Psoas muscle (tissue), 8 donors: ENCODE data around the gene GAREM2. TPM values are rescaled to one million over a fixed set of nuclear protein-coding genes. Genes with fewer than 3 reads are reported as not detected.

ENCODE experiments used
- ATAC-seq, 4 donors: fragments of 200-7000 bp; cut with Tn5 transposase; one replicate each; pipeline ENCODE4 v1.9.1; 2020; ENCODE audit warnings: moderate library complexity in 3 of 4, mild to moderate bottlenecking in 2 of 4
- DNase-seq, 2 donors: peaks; one replicate each; pipeline ENCODE4 v3.0.0-alpha.2; 2020
- H3K27ac ChIP-seq: fragments of 200-600 bp; one replicate; pipeline ENCODE4 v1.8.0; 2022
- H3K27me3 ChIP-seq, 3 donors: fragments of 200-600 bp in 1 of 3; one replicate each; pipeline versions ENCODE4 v1.6.1 to v1.8.0; 2013 to 2022; ENCODE audit warnings: low read length in 2 of 3, mild to moderate bottlenecking in 2 of 3, moderate library complexity in 1 of 3; ENCODE audit not compliant: insufficient read depth in 3 of 3
- H3K36me3 ChIP-seq, 2 donors: fragments of 200-600 bp in 1 of 2; one replicate each; pipeline versions ENCODE4 v1.6.1 to v1.8.0; 2013 to 2022; ENCODE audit warnings: low read depth in 1 of 2, mild to moderate bottlenecking in 1 of 2, moderate library complexity in 1 of 2; ENCODE audit not compliant: insufficient read depth in 1 of 2
- H3K4me1 ChIP-seq: fragments of 200-600 bp; one replicate; pipeline ENCODE4 v1.8.0; 2022
- H3K4me3 ChIP-seq: fragments of 200-600 bp; one replicate; pipeline ENCODE4 v1.8.0; 2022; ENCODE audit warnings: mild to moderate bottlenecking
- H3K9me3 ChIP-seq: fragments of 200-600 bp; one replicate; pipeline ENCODE4 v1.8.0; 2022
- CTCF ChIP-seq: fragments of 200-600 bp; IDR thresholded peaks from one replicate; pipeline ENCODE4 v1.8.0; 2022; ENCODE audit warnings: antibody characterized with exemption
- WGBS, 3 donors: extraction: QIAGEN DNeasy Blood & Tissue Kit; methylation state at CpG; one replicate each; pipeline versions ENCODE4 v1.1.6 to v1.1.7; 2013; 5-methylcytosine and 5-hydroxymethylcytosine counted together
- intact Hi-C, 2 donors: fragments of 100-400 bp; cut with DNase I; formaldehyde crosslinking; loops; one replicate each; pipeline versions ENCODE4 v1.11.0 to v1.14.2; 2022
- polyA plus RNA-seq, 3 donors: library from polyadenylated mRNA; stranded (reverse); fragments of 200-250 nt; gene quantifications; one replicate each; pipeline ENCODE4 v1.2.3, GENCODE V29; 2013
- total RNA-seq, 4 donors: library from RNA; stranded (reverse); fragmentation: NEBNext Ultra II Directional in 2 of 4; extraction: Animal tissue kit (Norgen Biotek cat#: 25700) in 2 of 4; gene quantifications; one replicate each; pipeline versions ENCODE4 v1.2.1 to v1.2.4, GENCODE V29; 2021 to 2023
- donor health status: healthy with polysubstance abuse.
- donor health status: DM: no; HTN: no; CAD: no; lungs with moderate emphysema.
- donor health status: Bipolar disorder and iron deficiency.
- donor health status: healthy.
- donor health status: DM: yes; HTN: yes; CAD: no.
- donor health status: DM: no; HTN: no; CAD: no.
- donor health status: DM: no; HTN: no; CAD: no.
- donor health status: DM: yes; HTN: yes; CAD: no.

GAREM2 gene
- total and polyA plus RNA-seq, 7 donors: 0.39 to 5.5 (median 1.4) TPM

GRCh38 chr2:26187114-26187513, 14.2 kb downstream of the GAREM2 start:
- WGBS, 3 donors: 92 to 97% (median 93%) methylated on average over 13 to 15 of the region's 15 CpGs
- H3K9me3 ChIP-seq: no peaks in the 10 kb centered on the region
- peaks cover 0 to 27% of the 10 kb centered on the region in 2 donors for H3K36me3 ChIP-seq
- no peaks in the 10 kb centered on the region for H3K27me3 ChIP-seq
- H3K4me1 ChIP-seq: no peaks in the 10 kb centered on the region
- H3K4me3 ChIP-seq: no peak overlapping the region
- DNase-seq: no peak
- no peak for ATAC-seq
- TF ChIP-seq CTCF: no peak
- H3K27ac ChIP-seq: no peak overlapping the region
- intact Hi-C loops: no loop called here

- H3K9me3 ChIP-seq: no peaks in the 10 kb centered on the region
- no peak for DNase-seq
- H3K27me3 ChIP-seq: no peaks in the 10 kb centered on the region
- H3K27ac ChIP-seq: no peak overlapping the region
- no peaks in the 10 kb centered on the region for H3K4me1 ChIP-seq
- intact Hi-C loops: no loop called here
- no peak for ATAC-seq
- TF ChIP-seq CTCF: no peak
- 90 to 94% (median 91%) methylated on average over 14 to 16 of the region's 16 CpGs for WGBS, 3 donors
- peaks cover 0 to 32% of the 10 kb centered on the region in 2 donors for H3K36me3 ChIP-seq
- no peak overlapping the region for H3K4me3 ChIP-seq
Measured at GRCh38 chr2:26187537-26188104, 14.7 kb downstream of the GAREM2 start.

- no peak overlapping the region for H3K27ac ChIP-seq
- ATAC-seq: peak in 3 of 4 donors; percentile 2 to 11 (median 7)
Measured at GRCh38 chr2:26189123-26189522, 16.2 kb downstream of the GAREM2 start.

GRCh38 chr2:26189751-26190150, 16.9 kb downstream of the GAREM2 start:
- DNase-seq (no peak), ATAC-seq (peak in 2 of 4 donors; percentile 17 to 26)
- Histone ChIP-seq H3K27ac (no peak overlapping the region), H3K4me3 (no peak overlapping the region), H3K4me1 (no peaks in the 10 kb centered on the region), H3K27me3 (no peaks in the 10 kb centered on the region), H3K9me3 (no peaks in the 10 kb centered on the region), H3K36me3 (peaks cover under 1 to 53% of the 10 kb centered on the region in 2 donors)
- intact Hi-C loops: no loop called here
- 70 to 82% (median 73%) methylated on average over 4 of the region's 4 CpGs for WGBS, 3 donors
- no peak for TF ChIP-seq CTCF

More at GRCh38 chr2:26189123-26189522, 16.2 kb downstream of the GAREM2 start:
- intact Hi-C loops: no loop called here
- Histone ChIP-seq H3K9me3 (no peaks in the 10 kb centered on the region), H3K36me3 (peaks cover 0 to 47% of the 10 kb centered on the region in 2 donors), H3K4me1 (no peaks in the 10 kb centered on the region), H3K4me3 (no peak overlapping the region), H3K27me3 (no peaks in the 10 kb centered on the region)
- no peak for DNase-seq
- no peak for TF ChIP-seq CTCF
- 74 to 76% (median 75%) methylated on average over 4 of the region's 4 CpGs for WGBS, 3 donors

GRCh38 chr2:26190369-26190768, 17.5 kb downstream of the GAREM2 start:
- 72 to 79% (median 78%) methylated on average over 7 of the region's 7 CpGs for whole genome bisulfite sequencing, 3 donors
- peaks cover 4% of the 10 kb centered on the region for H3K4me1 ChIP-seq
- no peak for TF ChIP-seq CTCF
- H3K36me3 ChIP-seq: peaks cover 6 to 60% of the 10 kb centered on the region in 2 donors
- intact Hi-C loops: no loop called here
- no peaks in the 10 kb centered on the region for H3K27me3 ChIP-seq
- DNase-seq (no peak), ATAC-seq (peak in 1 of 4 donors; percentile 9)
- no peak overlapping the region for H3K27ac ChIP-seq
- H3K9me3 ChIP-seq: no peaks in the 10 kb centered on the region
- H3K4me3 ChIP-seq: no peak overlapping the region
